ENCODE results near the gene DAB1. TPM values are rescaled to one million over a fixed set of nuclear protein-coding genes. Genes with fewer than 3 reads are reported as not detected.

DAB1 gene
- total RNA-seq, 4 donors from 2014 or later, result 0.22 TPM; not detected in 3

- ATAC-seq, result no peak
- intact Hi-C loops (cut with DNase I; ENCODE audit: low total_unique reads) (no loop called here), in situ Hi-C loops (cut with MboI; ENCODE audit: low sequenced_read_pairs in 4 of 4) (no loop called here)
- Histone ChIP-seq H3K4me3 (no peak overlapping the region), H3K27ac (no peak overlapping the region), H3K27me3 (no peaks in the 10 kb centered on the region), H3K9me3 (no peaks in the 10 kb centered on the region), H3K36me3 (no peaks in the 10 kb centered on the region), H3K4me1 (no peaks in the 10 kb centered on the region)
- DNase-seq, result no peak
- no peak for TF ChIP-seq CTCF (IDR thresholded peaks at IDR 0.05 in 4 of 5, conservative IDR thresholded peaks at IDR 0.05 in 1 of 5)
- no peak for TF ChIP-seq POLR2A (IDR thresholded peaks at IDR 0.05)
Measured at GRCh38 chr1:57209495-57209894, 214.4 kb downstream of the DAB1 start.

GRCh38 chr1:57208741-57209302, 215.0 kb downstream of the DAB1 start:
- no peaks in the 10 kb centered on the region for H3K4me1 ChIP-seq
- no peak for ATAC-seq
- no peak overlapping the region for H3K27ac ChIP-seq
- in situ Hi-C loops (cut with MboI; ENCODE audit: low sequenced_read_pairs in 4 of 4), result no loop called here
- no peaks in the 10 kb centered on the region for H3K9me3 ChIP-seq
- H3K36me3 ChIP-seq, result no peaks in the 10 kb centered on the region
- DNase-seq, result no peak
- no peak for TF ChIP-seq CTCF (IDR thresholded peaks at IDR 0.05 in 4 of 5, conservative IDR thresholded peaks at IDR 0.05 in 1 of 5)
- TF ChIP-seq POLR2A (IDR thresholded peaks at IDR 0.05), result no peak
- intact Hi-C loops (cut with DNase I; ENCODE audit: low total_unique reads), result no loop called here
- no peaks in the 10 kb centered on the region for H3K27me3 ChIP-seq
- no peak overlapping the region for H3K4me3 ChIP-seq

GRCh38 chr1:57206038-57206437, 217.8 kb downstream of the DAB1 start:
- H3K4me3 ChIP-seq, result no peak overlapping the region
- H3K9me3 ChIP-seq, result no peaks in the 10 kb centered on the region
- ATAC-seq (no peak), DNase-seq (no peak)
- H3K36me3 ChIP-seq, result no peaks in the 10 kb centered on the region
- H3K27me3 ChIP-seq, result no peaks in the 10 kb centered on the region
- in situ Hi-C loops (cut with MboI; ENCODE audit: low sequenced_read_pairs in 4 of 4) (no loop called here), intact Hi-C loops (cut with DNase I; ENCODE audit: low total_unique reads) (no loop called here)
- H3K4me1 ChIP-seq, result no peaks in the 10 kb centered on the region
- H3K27ac ChIP-seq, result no peak overlapping the region
- TF ChIP-seq POLR2A (IDR thresholded peaks at IDR 0.05) (no peak), CTCF (IDR thresholded peaks at IDR 0.05 in 4 of 5, conservative IDR thresholded peaks at IDR 0.05 in 1 of 5) (no peak)

GRCh38 chr1:57204942-57205787, 218.7 kb downstream of the DAB1 start:
- intact Hi-C loops (cut with DNase I; ENCODE audit: low total_unique reads), result no loop called here
- no peaks in the 10 kb centered on the region for H3K36me3 ChIP-seq
- no peaks in the 10 kb centered on the region for H3K4me1 ChIP-seq
- H3K27me3 ChIP-seq, result no peaks in the 10 kb centered on the region
- DNase-seq (no peak), ATAC-seq (no peak)
- in situ Hi-C loops (cut with MboI; ENCODE audit: low sequenced_read_pairs in 4 of 4), result no loop called here
- no peaks in the 10 kb centered on the region for H3K9me3 ChIP-seq
- no peak for TF ChIP-seq CTCF (IDR thresholded peaks at IDR 0.05 in 4 of 5, conservative IDR thresholded peaks at IDR 0.05 in 1 of 5)
- TF ChIP-seq POLR2A (IDR thresholded peaks at IDR 0.05), result no peak
- no peak overlapping the region for H3K27ac ChIP-seq
- no peak overlapping the region for H3K4me3 ChIP-seq
